Endodermal cell (in vitro differentiated cells): ENCODE measurements around the gene GRID2IP. TPM values are rescaled to one million over a fixed set of nuclear protein-coding genes. Genes with fewer than 3 reads are reported as not detected.

Experiments used
- DNase-seq: peaks from one replicate; pipeline ENCODE4 v3.0.0-alpha.2; 2017
- H3K27ac ChIP-seq: 2 replicates; pipeline ENCODE4 v1.5.1; 2013; ENCODE audit warnings: mild to moderate bottlenecking, low read depth, low read length, moderate library complexity
- H3K27me3 ChIP-seq: 2 replicates; pipeline ENCODE4 v1.6.1; 2013; ENCODE audit warnings: mild to moderate bottlenecking, low read length, moderate library complexity; ENCODE audit not compliant: insufficient read depth, control insufficient read depth, poor library complexity, severe bottlenecking
- H3K36me3 ChIP-seq: 2 replicates; pipeline ENCODE4 v1.7.0; 2013; ENCODE audit warnings: mild to moderate bottlenecking, low read length, moderate library complexity; ENCODE audit not compliant: control insufficient read depth, insufficient read depth
- H3K4me1 ChIP-seq: one replicate; pipeline ENCODE4 v1.7.0; 2013; ENCODE audit warnings: low read length; ENCODE audit not compliant: control insufficient read depth, insufficient read depth
- H3K4me3 ChIP-seq: 2 replicates; pipeline ENCODE4 v1.5.1; 2013; ENCODE audit warnings: mild to moderate bottlenecking, low read length, moderate library complexity
- H3K9ac ChIP-seq: 2 replicates; pipeline ENCODE4 v1.6.1; 2013; ENCODE audit warnings: mild to moderate bottlenecking, low read length, moderate library complexity; ENCODE audit not compliant: poor library complexity, severe bottlenecking; ENCODE audit errors: extremely low read depth
- H3K9me3 ChIP-seq: 2 replicates; pipeline ENCODE4 v1.6.1; 2013; ENCODE audit warnings: mild to moderate bottlenecking, low read length, moderate library complexity; ENCODE audit not compliant: control insufficient read depth
- H3K27ac Mint-ChIP-seq: 2 replicates; pipeline ENCODE4 v1.8.0; 2020; ENCODE audit warnings: mixed read lengths
- H3K27me3 Mint-ChIP-seq: 2 replicates; pipeline ENCODE4 v1.8.0; 2021; ENCODE audit warnings: mild to moderate bottlenecking, mixed read lengths; ENCODE audit not compliant: insufficient read depth
- H3K36me3 Mint-ChIP-seq: 2 replicates; pipeline ENCODE4 v1.8.0; 2020; ENCODE audit warnings: low read depth, mixed read lengths
- H3K4me1 Mint-ChIP-seq: 2 replicates; pipeline ENCODE4 v1.8.0; 2020; ENCODE audit warnings: mixed read lengths
- H3K4me3 Mint-ChIP-seq: 2 replicates; pipeline ENCODE4 v1.8.0; 2020; ENCODE audit warnings: mild to moderate bottlenecking, moderate library complexity, mixed read lengths
- H3K9me3 Mint-ChIP-seq: 2 replicates; pipeline ENCODE4 v1.8.0; 2020; ENCODE audit warnings: mild to moderate bottlenecking, mixed read lengths
- CTCF ChIP-seq: fragments of 200-600 bp; sonication (generic); conservative IDR thresholded peaks from 2 replicates; pipeline ENCODE4 v1.5.0; 2021; ENCODE audit warnings: antibody characterized with exemption, mild to moderate bottlenecking
- WGBS, 2 experiments: methylation state at CpG; one replicate each; pipeline versions ENCODE4 v1.1.5 to v1.1.7; 2013; ENCODE audit warnings: missing lambda C conversion rate in 2 of 2, mixed read lengths in 1 of 2; ENCODE audit not compliant: insufficient coverage in 1 of 2, insufficient read length in 1 of 2; 5-methylcytosine and 5-hydroxymethylcytosine counted together
- total RNA-seq, 2 donors: library from RNA; stranded (reverse); fragmentation: NEBNext Ultra II Directional in 1 of 2; extraction: Animal tissue kit (Norgen Biotek cat#: 25700) in 1 of 2; gene quantifications; 2 replicates in 1 of 2; 3 replicates in 1 of 2; pipeline ENCODE4 v1.2.1, GENCODE V29; 2021

GRID2IP gene
- total RNA-seq, 2 donors from 2014 or later = 2.4 to 4.9 TPM

DNA sequence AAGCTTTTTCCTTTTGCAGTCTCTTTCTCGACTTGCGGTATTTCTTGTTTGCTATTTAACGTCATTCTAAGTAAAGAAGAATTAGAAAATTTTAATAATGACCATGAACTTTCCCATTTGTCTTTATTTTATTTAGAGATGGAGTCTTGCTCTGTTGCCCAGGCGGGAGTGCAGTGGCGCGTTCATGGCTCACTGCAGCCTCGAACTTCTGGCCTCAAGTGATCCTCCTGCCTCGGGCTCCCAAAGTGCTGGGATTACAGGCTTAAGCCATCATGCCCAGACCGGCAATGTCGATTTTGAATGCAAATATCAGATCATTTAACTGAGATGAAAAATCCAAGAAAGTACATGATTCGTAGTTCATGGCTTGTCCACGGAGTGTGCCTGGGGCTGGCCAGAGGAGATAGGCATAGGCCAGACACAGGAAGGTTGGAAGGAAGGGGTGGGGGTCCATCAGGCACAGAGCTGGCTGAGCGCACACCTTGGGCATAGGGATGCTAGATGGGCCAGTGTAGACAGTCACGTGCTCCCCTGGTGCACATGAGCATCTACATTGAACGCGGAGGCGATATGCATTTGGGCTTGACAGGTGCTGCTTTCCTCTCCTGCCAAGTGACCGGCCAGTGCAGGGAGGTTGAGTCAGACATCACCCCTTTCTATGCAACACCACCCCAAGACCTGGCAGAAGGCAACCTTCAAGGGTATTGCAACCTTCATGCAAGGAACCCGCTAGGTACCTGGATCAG lies 64.7 kb downstream of the GRID2IP start:
- Histone ChIP-seq H3K9me3 (peaks cover 6% of the 10 kb centered on the region), H3K36me3 (peaks cover 5% of the 10 kb centered on the region), H3K9ac (no peak overlapping the region), H3K4me3 (no peak overlapping the region), H3K27me3 (no peaks in the 10 kb centered on the region), H3K4me1 (no peaks in the 10 kb centered on the region), H3K27ac (no peak overlapping the region)
- Mint-ChIP-seq H3K27ac (no peak overlapping the region), H3K4me3 (no peak overlapping the region), H3K27me3 (peaks cover 2% of the 10 kb centered on the region), H3K9me3 (peaks cover 6% of the 10 kb centered on the region), H3K4me1 (peaks cover 4% of the 10 kb centered on the region), H3K36me3 (peaks cover 2% of the 10 kb centered on the region)
- WGBS, 2 experiments = 94 to 96% methylated on average over 15 to 19 of the region's 19 CpGs
- TF ChIP-seq CTCF = no peak
- DNase-seq = no peak

DNA sequence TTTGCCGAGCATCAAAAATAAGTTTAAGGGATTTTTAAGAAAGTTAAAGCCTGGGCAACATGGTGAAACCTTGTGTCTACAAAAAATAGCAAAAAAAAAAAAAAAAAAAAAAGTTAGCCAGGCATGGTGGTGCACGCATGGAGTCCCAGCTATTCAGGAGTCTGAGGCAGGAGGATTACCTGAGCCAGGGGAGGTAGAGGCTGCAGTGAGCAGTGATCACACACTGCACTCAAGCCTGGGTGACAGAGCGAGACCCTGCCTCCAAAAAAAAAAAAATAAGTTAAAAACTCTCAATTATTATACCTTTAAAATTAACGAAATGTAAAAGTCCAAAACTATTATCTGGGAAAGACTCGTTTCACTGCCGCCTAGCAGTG lies 68.5 kb downstream of the GRID2IP start:
- H3K27me3 ChIP-seq = no peaks in the 10 kb centered on the region
- H3K27me3 Mint-ChIP-seq = peaks cover 2% of the 10 kb centered on the region
- peak overlapping the region; percentile 87 for H3K4me3 ChIP-seq
- TF ChIP-seq CTCF = no peak
- WGBS, 2 experiments = 60 to 63% methylated on average over 5 to 6 of the region's 6 CpGs
- H3K36me3 Mint-ChIP-seq = peaks cover 19% of the 10 kb centered on the region
- H3K9me3 Mint-ChIP-seq = no peaks in the 10 kb centered on the region
- peaks cover 23% of the 10 kb centered on the region for H3K36me3 ChIP-seq
- peaks cover 9% of the 10 kb centered on the region for H3K4me1 Mint-ChIP-seq
- H3K27ac Mint-ChIP-seq = peak overlapping the region; percentile 94
- H3K4me3 Mint-ChIP-seq = peak overlapping the region; percentile 90
- H3K9me3 ChIP-seq = no peaks in the 10 kb centered on the region
- DNase-seq = no peak
- peak overlapping the region; percentile 82 for H3K9ac ChIP-seq
- H3K27ac ChIP-seq = no peak overlapping the region
- no peaks in the 10 kb centered on the region for H3K4me1 ChIP-seq

- no peak overlapping the region for H3K27ac ChIP-seq
- H3K9ac ChIP-seq = peak overlapping the region; percentile 82
- Mint-ChIP-seq H3K4me3 (peak overlapping the region; percentile 90), H3K4me1 (peaks cover 9% of the 10 kb centered on the region), H3K27ac (no peak overlapping the region), H3K36me3 (peaks cover 19% of the 10 kb centered on the region), H3K27me3 (peaks cover 2% of the 10 kb centered on the region), H3K9me3 (no peaks in the 10 kb centered on the region)
- DNase-seq = no peak
- no peaks in the 10 kb centered on the region for H3K27me3 ChIP-seq
- no peak for TF ChIP-seq CTCF
- peak overlapping the region; percentile 87 for H3K4me3 ChIP-seq
- no peaks in the 10 kb centered on the region for H3K4me1 ChIP-seq
- H3K36me3 ChIP-seq = peaks cover 23% of the 10 kb centered on the region
- 91 to 94% methylated on average over 4 of the region's 4 CpGs for WGBS, 2 experiments
- H3K9me3 ChIP-seq = no peaks in the 10 kb centered on the region
These were observed 69.0 kb downstream of the GRID2IP start for GRCh38 chr7:6482307-6482706.
